GM18505 (cell line): ENCODE results near the gene MYO3A.
"Not testable (repeated sequence)": the region's sequence is repeated elsewhere in the genome, so short reads cannot be mapped to it uniquely, and the experiment has no call there.

ENCODE experiments used
- ATAC-seq: cut with Tn5 transposase; IDR thresholded peaks from one replicate; pipeline ENCODE4 v1.9.1; 2021; ENCODE audit not compliant: unreplicated experiment
- POLR2A ChIP-seq: IDR thresholded peaks from 4 replicates; pipeline ENCODE4 v1.6.1; 2011; ENCODE audit warnings: borderline replicate concordance; ENCODE audit not compliant: insufficient read depth, insufficient read length; ENCODE audit errors: extremely low read depth

MYO3A gene

DNA sequence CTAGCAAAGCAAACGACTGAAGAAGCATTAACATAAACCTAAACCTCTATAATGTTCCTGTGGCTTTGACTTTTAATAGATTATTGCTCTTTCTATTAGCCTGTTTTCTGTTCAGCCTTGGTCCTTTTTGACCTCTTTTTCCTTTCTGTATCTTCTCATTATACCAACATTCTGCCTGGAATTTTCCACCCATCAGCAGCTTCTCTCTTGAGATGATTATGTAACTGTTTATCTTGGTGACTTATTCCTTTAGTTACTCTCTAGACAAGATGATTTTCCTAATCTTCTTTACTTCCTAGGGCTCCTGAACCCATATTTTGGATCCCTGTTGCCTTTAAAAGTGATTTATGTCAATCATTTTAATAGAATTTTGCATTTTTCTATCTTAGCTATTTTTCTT is 81.1 kb downstream of the MYO3A start:
- no peak for TF ChIP-seq POLR2A
- ATAC-seq, result no peak

DNA sequence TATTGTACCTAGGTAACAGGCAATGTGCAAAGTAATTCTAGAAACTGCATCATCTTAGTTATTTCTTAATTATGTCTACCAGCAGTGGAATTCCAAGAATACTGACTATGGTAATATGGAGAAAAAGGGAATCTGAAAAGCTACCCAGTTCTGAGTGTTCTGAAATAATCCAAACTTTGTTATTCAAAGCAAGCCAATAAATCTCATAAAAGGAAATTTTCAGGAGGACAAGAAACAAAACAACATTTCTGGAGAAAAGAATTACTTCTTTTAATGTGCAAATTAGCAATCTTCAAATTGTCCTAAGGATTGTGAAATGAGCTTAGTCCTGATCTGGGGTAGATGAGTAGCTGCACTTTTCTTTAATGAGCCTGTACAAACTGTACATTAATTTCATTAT is 88.8 kb downstream of the MYO3A start:
- ATAC-seq, result no peak

DNA sequence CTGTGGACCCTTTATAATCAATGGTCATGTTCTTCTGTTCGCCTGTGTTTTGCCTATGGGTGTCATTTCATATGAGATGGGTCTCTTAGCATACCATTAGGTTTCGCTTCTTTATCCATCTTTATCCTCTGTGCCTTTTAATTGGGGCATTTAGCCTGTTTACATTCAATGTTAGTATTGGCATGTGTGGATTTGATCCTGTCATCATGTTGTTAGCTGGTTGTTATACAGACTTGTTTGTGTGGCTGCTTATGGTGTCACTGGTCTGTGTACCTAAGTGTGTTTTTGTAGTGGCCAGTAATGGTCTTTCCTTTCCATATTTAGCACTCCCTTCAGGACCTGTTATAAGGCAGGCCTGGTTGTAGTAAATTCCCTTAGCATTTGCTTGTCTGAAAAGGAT is 90.3 kb downstream of the MYO3A start:
- no peak for ATAC-seq
- TF ChIP-seq POLR2A, result no peak

More for the DNA sequence above, 88.8 kb downstream of the MYO3A start:
- TF ChIP-seq POLR2A, result no peak

DNA sequence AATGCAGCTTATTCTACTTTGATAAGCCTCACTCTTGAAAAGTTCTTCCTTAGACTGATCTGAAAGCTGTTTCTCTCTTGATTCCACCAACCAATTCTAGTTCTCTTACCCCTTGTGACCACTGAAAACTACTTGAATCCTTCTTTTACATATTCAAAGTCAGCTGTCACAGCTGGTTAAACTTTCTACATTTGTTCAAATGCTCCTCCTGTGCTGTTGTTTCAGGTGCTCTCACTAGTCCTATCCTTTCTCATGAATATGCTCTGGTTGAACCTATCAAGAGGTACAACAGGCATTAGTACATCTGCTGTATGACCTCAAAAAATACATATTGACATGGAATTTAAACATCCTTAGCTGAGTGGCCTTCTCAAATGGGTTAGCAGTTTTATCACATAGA is 91.5 kb downstream of the MYO3A start:
- no peak for ATAC-seq
- no peak for TF ChIP-seq POLR2A

DNA sequence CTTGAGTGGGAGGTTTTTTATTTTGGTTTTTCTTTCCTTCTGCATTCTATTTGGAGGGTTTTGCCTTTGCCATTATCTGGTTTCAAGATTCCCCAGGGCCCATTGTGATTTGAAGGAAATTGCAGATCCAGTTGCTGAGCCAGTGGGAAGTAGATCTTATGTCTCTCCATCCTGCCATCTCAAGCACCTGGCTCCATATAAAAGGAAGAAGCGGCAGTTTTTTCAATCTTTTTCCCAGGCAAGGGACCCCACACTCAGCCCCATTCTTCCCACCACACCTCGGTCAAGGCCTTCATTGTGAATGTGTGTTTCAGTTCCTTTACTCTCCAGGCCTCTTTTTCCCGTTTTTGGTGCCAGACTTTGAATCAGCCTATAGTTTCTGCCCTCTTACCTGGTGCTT is 95.8 kb downstream of the MYO3A start:
- ATAC-seq, result no peak
- TF ChIP-seq POLR2A, result no peak

DNA sequence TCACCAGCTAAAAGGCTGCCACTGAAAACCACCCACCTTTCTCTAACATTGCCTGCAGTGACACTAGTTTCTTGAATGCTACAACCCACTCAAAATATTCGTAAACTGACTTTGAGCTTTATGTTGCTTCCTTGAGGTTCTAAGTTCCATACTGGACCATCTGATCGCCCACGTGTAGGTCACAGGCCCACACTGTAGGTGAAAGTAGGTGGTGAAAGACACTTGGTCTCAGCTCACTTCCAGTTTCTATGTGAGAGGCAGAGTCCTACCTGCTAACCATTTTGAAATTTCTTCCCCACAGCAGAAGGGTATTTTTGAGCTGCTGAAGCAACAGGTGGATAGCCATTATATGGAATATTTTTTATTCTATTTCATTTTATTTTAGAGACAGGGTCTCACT is 97.3 kb downstream of the MYO3A start:
- no peak for TF ChIP-seq POLR2A
- ATAC-seq, result no peak

DNA sequence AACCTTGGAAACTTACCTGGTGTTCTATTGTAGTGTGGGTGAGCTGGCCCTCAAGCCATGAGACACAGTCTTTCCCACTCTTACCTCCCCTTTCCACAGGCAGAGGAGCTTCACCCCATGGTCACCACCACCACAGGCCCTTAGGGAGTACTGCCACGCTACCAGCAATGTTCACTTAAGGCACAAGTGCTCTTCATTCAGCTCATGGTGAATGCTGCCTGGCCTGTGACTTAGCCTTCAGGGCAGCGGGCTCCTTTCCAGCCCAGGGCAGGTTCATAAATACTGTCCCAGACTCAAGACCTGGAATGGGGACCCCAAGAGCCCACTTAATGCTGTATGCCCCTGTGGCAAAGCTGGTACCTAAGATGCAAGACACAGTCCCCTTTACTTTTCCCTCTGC is 109.4 kb downstream of the MYO3A start:
- ATAC-seq, result no peak
- TF ChIP-seq POLR2A, result no peak

DNA sequence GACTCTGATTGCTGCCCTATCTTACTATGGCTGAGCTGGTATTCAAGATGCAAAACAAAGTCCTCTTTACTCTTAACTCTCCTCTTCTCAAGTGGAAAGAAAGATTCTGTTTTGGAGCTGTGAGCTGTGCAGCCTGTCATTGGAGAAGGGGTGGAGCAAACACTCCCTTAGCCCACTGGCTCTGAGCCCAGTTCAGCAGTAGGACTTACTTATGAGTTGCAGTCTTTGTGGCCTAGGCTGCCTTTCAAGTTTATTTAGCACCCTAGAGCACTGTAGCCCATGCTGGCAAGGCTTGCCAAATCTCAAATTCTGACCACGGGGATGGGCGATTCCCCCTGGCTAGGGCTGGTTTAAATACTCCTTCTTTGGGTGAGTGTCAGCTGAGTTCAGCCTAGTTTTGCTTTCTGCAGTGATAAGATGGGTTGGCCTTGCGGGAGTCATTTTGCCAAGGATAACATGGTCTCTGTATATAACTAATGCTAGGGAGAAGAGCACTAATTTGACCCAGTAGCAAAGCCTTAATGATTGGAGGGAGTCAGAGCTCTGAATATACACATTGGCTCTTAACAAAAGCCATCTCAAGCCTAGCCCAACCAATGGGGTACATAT is 110.2 kb downstream of the MYO3A start:
- TF ChIP-seq POLR2A, result no peak
- ATAC-seq, result no peak

DNA sequence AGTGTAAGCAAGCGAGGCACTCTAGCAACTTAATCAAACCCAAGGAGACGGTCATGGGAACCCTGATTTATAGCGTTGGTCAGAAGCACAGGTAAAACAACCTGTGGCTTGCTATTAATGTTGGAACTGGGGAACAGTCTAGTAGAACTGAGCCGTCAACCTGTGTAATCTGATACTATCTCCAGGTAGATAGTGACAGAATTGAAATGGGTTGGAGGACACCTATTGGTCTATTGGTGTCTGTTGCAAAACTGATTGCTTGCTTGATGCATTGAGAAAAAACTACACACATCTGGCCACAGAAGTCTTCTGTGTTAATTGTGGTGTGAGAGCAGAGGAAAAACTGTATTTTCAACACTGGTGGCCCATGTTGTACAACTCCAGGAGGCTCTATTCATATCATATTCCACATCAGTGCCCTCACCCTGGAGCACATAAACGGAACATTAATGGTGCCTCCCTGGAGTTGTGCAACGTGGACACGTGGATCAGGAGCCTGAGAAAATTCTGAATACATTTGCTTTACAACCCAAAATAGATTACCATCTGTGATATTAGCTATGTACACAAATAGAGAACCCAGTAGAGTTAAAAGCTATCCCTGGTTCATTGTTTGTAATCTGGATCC is 112.2 kb downstream of the MYO3A start:
- no peak for TF ChIP-seq POLR2A
- ATAC-seq, result no peak

DNA sequence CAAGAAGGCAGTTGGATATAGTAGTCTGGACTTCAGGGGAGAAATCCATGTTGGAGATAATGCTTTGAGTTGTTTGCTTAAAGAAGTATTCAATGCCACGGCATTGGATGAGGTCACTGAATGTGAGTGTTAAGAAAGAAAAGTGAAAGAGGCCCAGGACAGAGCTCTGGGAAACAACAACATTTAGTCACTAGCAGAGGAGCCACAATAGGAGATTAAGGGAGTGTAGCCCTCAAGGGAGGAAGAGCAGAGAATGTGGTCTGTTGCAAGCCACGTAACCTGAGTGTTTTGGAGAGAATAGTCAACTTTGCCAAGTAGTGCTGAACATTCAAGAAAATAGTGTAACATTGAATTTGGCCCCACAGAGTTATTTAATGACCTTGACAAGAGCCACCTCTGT is 114.7 kb downstream of the MYO3A start:
- no peak for ATAC-seq
- no peak for TF ChIP-seq POLR2A

DNA sequence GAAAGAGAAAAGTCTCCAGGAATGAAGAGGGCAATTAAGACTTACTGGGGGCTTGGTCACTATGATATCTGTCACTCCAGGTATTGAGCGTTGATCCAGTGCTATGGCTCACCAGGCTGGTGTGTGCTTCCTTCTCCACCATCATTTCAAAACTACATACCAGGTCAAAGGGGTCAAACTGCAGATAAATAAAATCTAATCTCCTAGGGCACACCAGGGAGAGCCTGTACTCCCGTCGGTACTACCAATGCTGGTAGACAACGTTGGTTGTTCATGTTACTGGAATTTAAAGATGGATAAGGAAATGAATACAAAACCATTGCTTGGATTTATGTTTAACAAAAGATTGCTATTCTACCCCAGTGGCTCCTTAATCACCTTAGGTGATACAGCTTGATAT is 118.3 kb downstream of the MYO3A start:
- no peak for TF ChIP-seq POLR2A

DNA sequence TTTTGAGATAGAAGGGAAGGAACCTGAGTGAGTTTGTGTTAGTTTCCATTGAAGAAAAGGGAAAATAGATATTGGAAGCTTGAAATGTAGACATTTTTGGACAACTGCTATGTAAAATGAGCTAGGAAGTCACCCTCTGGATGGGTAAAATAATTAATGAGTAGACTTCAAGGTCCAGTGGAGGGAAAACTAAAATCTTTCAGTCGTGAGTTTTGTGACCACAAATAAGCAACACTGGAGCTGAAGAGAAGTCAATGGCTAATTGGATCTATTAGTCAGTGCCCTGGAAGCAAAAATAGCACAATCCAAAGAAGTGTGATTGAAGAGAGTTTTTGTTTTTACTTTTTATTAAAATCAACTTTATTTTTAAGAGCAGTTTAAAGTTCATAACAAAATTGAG is 123.4 kb downstream of the MYO3A start:
- ATAC-seq, result no peak
- TF ChIP-seq POLR2A, result no peak

More for the DNA sequence above, 118.3 kb downstream of the MYO3A start:
- no peak for ATAC-seq

DNA sequence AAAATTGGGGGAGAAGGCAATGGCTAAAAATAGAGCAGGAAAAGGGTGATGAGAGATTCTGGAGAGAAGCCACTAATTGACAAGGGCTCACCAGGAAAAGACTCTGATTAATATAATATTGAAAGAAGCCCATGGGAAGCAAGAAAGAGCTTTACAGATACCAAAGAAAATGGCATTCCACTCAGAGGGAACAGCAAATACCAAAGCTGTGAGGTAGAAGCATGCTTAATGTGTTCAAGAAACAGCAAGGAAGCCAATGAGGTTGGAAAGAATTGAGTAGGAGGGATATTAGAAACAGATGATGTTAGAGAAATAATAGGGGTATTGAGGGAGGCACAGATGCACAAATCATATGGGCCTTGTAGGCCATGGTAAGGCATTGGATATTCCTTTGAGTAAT is 130.1 kb downstream of the MYO3A start:
- no peak for TF ChIP-seq POLR2A
- ATAC-seq, result no peak

DNA sequence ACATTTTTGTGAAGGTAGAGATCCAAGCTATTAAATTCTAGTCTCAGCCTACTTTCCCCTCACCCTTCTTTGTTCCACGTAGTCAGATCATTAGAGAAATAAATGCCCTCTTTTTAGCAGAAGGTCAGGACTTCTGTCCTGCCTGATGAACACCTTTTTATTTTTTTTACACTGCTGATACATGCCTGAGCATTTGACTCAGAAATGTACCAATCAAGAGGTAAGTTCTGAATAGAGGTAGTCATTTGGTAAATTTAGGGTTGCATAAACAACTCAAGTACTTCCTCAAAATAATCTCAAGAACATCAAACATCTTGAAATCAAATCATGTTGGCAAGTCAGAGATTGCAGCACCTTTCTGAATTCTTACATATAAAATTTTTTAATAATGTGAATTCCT is 133.7 kb downstream of the MYO3A start:
- no peak for TF ChIP-seq POLR2A

DNA sequence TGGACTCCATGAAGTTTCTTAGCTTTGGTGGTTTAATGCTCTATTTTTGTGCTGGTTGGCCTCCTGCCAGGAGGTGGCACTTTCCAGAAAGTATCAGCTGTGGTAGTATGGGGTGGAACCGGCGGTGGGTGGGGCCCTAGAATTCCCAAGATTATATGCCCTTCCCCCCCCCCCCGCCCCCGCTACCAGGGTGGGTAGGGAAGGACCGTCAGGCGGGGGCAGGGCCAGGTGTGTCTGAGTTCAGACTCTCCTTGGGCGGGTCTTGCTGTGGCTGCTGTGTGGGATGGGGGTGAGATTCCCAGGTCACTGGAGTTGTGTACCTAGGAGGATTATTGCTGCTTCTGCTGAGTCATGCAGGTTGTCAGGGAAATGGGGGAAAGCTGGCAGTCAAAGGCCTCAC is 146.9 kb downstream of the MYO3A start:
- not testable (repeated sequence) for ATAC-seq

More for the DNA sequence above, 133.7 kb downstream of the MYO3A start:
- ATAC-seq, result no peak
